Measurements from ENCODE around the gene ING1.

DNA sequence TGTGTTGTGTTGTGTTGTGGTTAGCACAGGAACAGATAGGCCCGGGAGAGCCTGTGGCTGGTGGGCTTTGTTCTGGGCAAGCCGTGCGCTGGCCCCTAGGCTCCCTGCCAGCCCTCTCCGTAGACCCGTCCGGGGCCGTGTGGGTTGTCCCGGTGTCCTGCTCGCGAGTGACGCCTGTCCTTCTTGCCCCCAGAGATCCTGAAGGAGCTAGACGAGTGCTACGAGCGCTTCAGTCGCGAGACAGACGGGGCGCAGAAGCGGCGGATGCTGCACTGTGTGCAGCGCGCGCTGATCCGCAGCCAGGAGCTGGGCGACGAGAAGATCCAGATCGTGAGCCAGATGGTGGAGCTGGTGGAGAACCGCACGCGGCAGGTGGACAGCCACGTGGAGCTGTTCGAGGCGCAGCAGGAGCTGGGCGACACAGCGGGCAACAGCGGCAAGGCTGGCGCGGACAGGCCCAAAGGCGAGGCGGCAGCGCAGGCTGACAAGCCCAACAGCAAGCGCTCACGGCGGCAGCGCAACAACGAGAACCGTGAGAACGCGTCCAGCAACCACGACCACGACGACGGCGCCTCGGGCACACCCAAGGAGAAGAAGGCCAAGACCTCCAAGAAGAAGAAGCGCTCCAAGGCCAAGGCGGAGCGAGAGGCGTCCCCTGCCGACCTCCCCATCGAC, 5.7 kb downstream of the ING1 start:
- TF ChIP-seq, protein P1, sequence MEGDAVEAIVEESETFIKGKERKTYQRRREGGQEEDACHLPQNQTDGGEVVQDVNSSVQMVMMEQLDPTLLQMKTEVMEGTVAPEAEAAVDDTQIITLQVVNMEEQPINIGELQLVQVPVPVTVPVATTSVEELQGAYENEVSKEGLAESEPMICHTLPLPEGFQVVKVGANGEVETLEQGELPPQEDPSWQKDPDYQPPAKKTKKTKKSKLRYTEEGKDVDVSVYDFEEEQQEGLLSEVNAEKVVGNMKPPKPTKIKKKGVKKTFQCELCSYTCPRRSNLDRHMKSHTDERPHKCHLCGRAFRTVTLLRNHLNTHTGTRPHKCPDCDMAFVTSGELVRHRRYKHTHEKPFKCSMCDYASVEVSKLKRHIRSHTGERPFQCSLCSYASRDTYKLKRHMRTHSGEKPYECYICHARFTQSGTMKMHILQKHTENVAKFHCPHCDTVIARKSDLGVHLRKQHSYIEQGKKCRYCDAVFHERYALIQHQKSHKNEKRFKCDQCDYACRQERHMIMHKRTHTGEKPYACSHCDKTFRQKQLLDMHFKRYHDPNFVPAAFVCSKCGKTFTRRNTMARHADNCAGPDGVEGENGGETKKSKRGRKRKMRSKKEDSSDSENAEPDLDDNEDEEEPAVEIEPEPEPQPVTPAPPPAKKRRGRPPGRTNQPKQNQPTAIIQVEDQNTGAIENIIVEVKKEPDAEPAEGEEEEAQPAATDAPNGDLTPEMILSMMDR (IDR thresholded peaks at IDR 0.05), result no peak
- no peak for TF ChIP-seq EZH2 (IDR thresholded peaks at IDR 0.05; ENCODE audit: borderline replicate concordance, insufficient read depth, low read depth, low read length, poor library complexity, severe bottlenecking)

Data from B cell (primary cell).